SK-N-SH (cell line): ENCODE measurements around the gene NR2F1-AS1. TPM values are rescaled to one million over a fixed set of nuclear protein-coding genes. Genes with fewer than 3 reads are reported as not detected.

Source experiments
- CTCF ChIA-PET: fragments of 300-600, 350-600 bp; formaldehyde crosslinking; extraction: SDS; loops from one replicate; lab custom pipeline; 2021; lab: Yijun Ruan, JAX
- POLR2A ChIA-PET: fragments of 350-600 bp; sonication (Branson Sonifier 250); formaldehyde crosslinking; extraction: SDS; loops from one replicate; lab custom pipeline; 2020; ENCODE audit warnings: antibody characterized with exemption, inconsistent platforms; lab: Yijun Ruan, JAX
- DNase-seq: peaks from one replicate; pipeline ENCODE4 v3.0.0; 2012
- H2AFZ ChIP-seq: fragments of 200-600 bp; sonication (generic); 2 replicates; pipeline ENCODE4 v1.8.1; 2016; ENCODE audit warnings: antibody characterized with exemption, mild to moderate bottlenecking, low read depth
- H3F3A ChIP-seq: fragments of 200-600 bp; sonication (generic); replicated peaks from 2 replicates; pipeline ENCODE3; 2016; ENCODE audit warnings: antibody characterized with exemption, mild to moderate bottlenecking; ENCODE audit not compliant: insufficient read depth
- H3K27ac ChIP-seq, 2 experiments: fragments of 200-500 bp in 1 of 2; fragments of 200-600 bp in 1 of 2; sonication (Bioruptor generic) in 1 of 2; sonication (generic), shearing (Covaris generic) in 1 of 2; 2 replicates each; pipeline versions ENCODE4 v1.5.1 to v1.6.1; 2014 to 2016; ENCODE audit warnings: low read depth in 2 of 2, inconsistent platforms in 1 of 2, low read length in 1 of 2, mild to moderate bottlenecking in 1 of 2, mixed read lengths in 1 of 2
- H3K27me3 ChIP-seq: fragments of 200-600 bp; sonication (generic), shearing (Covaris generic); 2 replicates; pipeline ENCODE4 v1.6.1; 2016; ENCODE audit warnings: mixed run types; ENCODE audit not compliant: insufficient read depth
- H3K36me3 ChIP-seq, 2 experiments: fragments of 200-500 bp in 1 of 2; fragments of 200-600 bp in 1 of 2; sonication (Bioruptor generic) in 1 of 2; sonication (generic) in 1 of 2; replicated peaks in 1 of 2; 2 replicates each; pipeline versions ENCODE3 to v1.5.1; 2014 to 2016; ENCODE audit warnings: low read length in 1 of 2, mild to moderate bottlenecking in 1 of 2; ENCODE audit not compliant: insufficient read depth in 2 of 2, control insufficient read depth in 1 of 2
- H3K4me1 ChIP-seq, 2 experiments: fragments of 200-500 bp in 1 of 2; fragments of 200-600 bp in 1 of 2; sonication (Bioruptor generic) in 1 of 2; sonication (generic), shearing (Covaris generic) in 1 of 2; 2 replicates each; pipeline versions ENCODE4 v1.5.1 to v1.6.1; 2014 to 2016; ENCODE audit warnings: low read depth in 1 of 2, low read length in 1 of 2, mixed run types in 1 of 2; ENCODE audit not compliant: insufficient read depth in 2 of 2, control insufficient read depth in 1 of 2
- H3K4me2 ChIP-seq: fragments of 200-600 bp; sonication (generic), shearing (Covaris generic); 2 replicates; pipeline ENCODE4 v1.6.1; 2017; ENCODE audit warnings: mixed run types
- H3K4me3 ChIP-seq, 2 experiments: fragments of 200-500 bp in 1 of 2; fragments of 200-600 bp in 1 of 2; sonication (Bioruptor generic) in 1 of 2; sonication (generic), shearing (Covaris generic) in 1 of 2; 2 replicates each; pipeline versions ENCODE4 v1.5.1 to v1.8.1; 2014 to 2016; ENCODE audit warnings: low read depth in 2 of 2, inconsistent platforms in 1 of 2, low read length in 1 of 2, mild to moderate bottlenecking in 1 of 2, mixed read lengths in 1 of 2, moderate library complexity in 1 of 2
- H3K79me2 ChIP-seq: fragments of 200-600 bp; sonication (generic); 2 replicates; pipeline ENCODE4 v1.8.1; 2017; ENCODE audit warnings: mild to moderate bottlenecking; ENCODE audit not compliant: insufficient read depth
- H3K9ac ChIP-seq: fragments of 200-600 bp; sonication (generic); 2 replicates; pipeline ENCODE4 v1.6.1; 2017; ENCODE audit warnings: mixed run types
- H3K9me2 ChIP-seq: fragments of 200-600 bp; sonication (generic); 2 replicates; pipeline ENCODE4 v1.6.1; 2017; ENCODE audit warnings: mixed run types
- H3K9me3 ChIP-seq: fragments of 200-600 bp; sonication (generic); 2 replicates; pipeline ENCODE4 v1.6.1; 2017; ENCODE audit warnings: mixed run types, mild to moderate bottlenecking, moderate library complexity
- H4K20me1 ChIP-seq: fragments of 200-600 bp; sonication (generic); 2 replicates; pipeline ENCODE4 v1.6.1; 2017; ENCODE audit warnings: mild to moderate bottlenecking, mixed run types; ENCODE audit not compliant: insufficient read depth
- CHD2 ChIP-seq: fragments of 150-350 bp; IDR thresholded peaks from 2 replicates; pipeline ENCODE4 v1.6.1; 2018; ENCODE audit warnings: low read length; ENCODE audit not compliant: partially characterized antibody
- CTCF ChIP-seq: fragments of 200-600 bp; sonication (generic); IDR thresholded peaks from 2 replicates; pipeline ENCODE4 v1.6.1; 2017; ENCODE audit warnings: antibody characterized with exemption, mild to moderate bottlenecking, moderate library complexity
- EP300 ChIP-seq, 2 experiments: IDR thresholded peaks; 2 replicates each; pipeline versions ENCODE4 v1.4.0 to v1.6.1; 2012; ENCODE audit warnings: borderline replicate concordance in 1 of 2, low read depth in 1 of 2, low read length in 1 of 2
- GATA2 ChIP-seq: sonication (generic); formaldehyde crosslinking; IDR thresholded peaks from 2 replicates; pipeline ENCODE4 v1.5.0; 2020; ENCODE audit warnings: mild to moderate bottlenecking, missing genetic modification reagents
- IRF3 ChIP-seq: fragments of 150-350 bp; IDR thresholded peaks from 2 replicates; pipeline ENCODE4 v1.6.1; 2016; ENCODE audit warnings: mild to moderate bottlenecking, low read depth, low read length
- MXI1 ChIP-seq: IDR thresholded peaks from 2 replicates; pipeline ENCODE4 v1.6.1; 2012; ENCODE audit warnings: mild to moderate bottlenecking, low read depth, low read length, improper control_type of control experiment
- NRF1 ChIP-seq: IDR thresholded peaks from 2 replicates; pipeline ENCODE4 v1.6.1; 2012; ENCODE audit warnings: low read depth, mild to moderate bottlenecking, low read length
- RFX5 ChIP-seq: IDR thresholded peaks from 2 replicates; pipeline ENCODE4 v1.6.1; 2012; ENCODE audit warnings: mild to moderate bottlenecking, improper control_type of control experiment, low read length
- RXRA ChIP-seq: IDR thresholded peaks from 2 replicates; pipeline ENCODE4 v1.4.0; 2012; ENCODE audit warnings: low read depth, mild to moderate bottlenecking, borderline replicate concordance
- SIN3A ChIP-seq: IDR thresholded peaks from 2 replicates; pipeline ENCODE4 v1.6.1; 2012; ENCODE audit warnings: low read depth, mild to moderate bottlenecking, low read length, moderate library complexity, borderline replicate concordance
- TCF12 ChIP-seq: IDR thresholded peaks from 2 replicates; pipeline ENCODE4 v1.4.0; 2012
- YY1 ChIP-seq: IDR thresholded peaks from 2 replicates; pipeline ENCODE4 v1.4.0; 2012; ENCODE audit warnings: low read depth, mild to moderate bottlenecking
- WGBS: methylation state at CpG from one replicate; pipeline ENCODE4 v1.1.6; 2017; ENCODE audit warnings: low lambda C conversion rate; 5-methylcytosine and 5-hydroxymethylcytosine counted together
- polyA plus RNA-seq, 3 experiments: library from polyadenylated mRNA; depleted of rRNA; stranded (reverse); fragments of >200 nt; gene quantifications; 2 replicates each; pipeline ENCODE4 v1.2.3, GENCODE V29; 2012

Gene NR2F1-AS1
- polyA plus RNA-seq, 1 of the 3 experiments (the other 2 are of a cell fraction), result 7.4 TPM

- peaks cover 0 to 15% of the 10 kb centered on the region in 2 experiments; a peak in 2 of 4 replicates for H3K4me1 ChIP-seq
- no peak overlapping the region for H3K27ac ChIP-seq
- H3K4me3 ChIP-seq, result no peak overlapping the region
- WGBS, result 96% methylated on average over 26 of the region's 32 CpGs
- H3K36me3 ChIP-seq, result peaks cover 0 to 11% of the 10 kb centered on the region in 2 experiments
- POLR2A ChIA-PET, result no interaction called here
- H3K27me3 ChIP-seq, result no peaks in the 10 kb centered on the region
- no peaks in the 10 kb centered on the region for H3K9me2 ChIP-seq
- no peak overlapping the region for H2AFZ ChIP-seq
- H3F3A ChIP-seq, result no peaks in the 10 kb centered on the region
- TF ChIP-seq NRF1 (no peak), SIN3A (no peak), RFX5 (no peak), TCF12 (no peak), GATA2 (CRISPR knock-in tag) (no peak), CHD2 (no peak), EP300 (IDR thresholded peaks at IDR 0.05; ENCODE audit: borderline replicate concordance in 1 of 2, low read depth in 1 of 2, low read length in 1 of 2) (no peak), CTCF (no peak), YY1 (no peak), IRF3 (no peak), RXRA (no peak), MXI1 (no peak)
- no peaks in the 10 kb centered on the region for H3K9me3 ChIP-seq
- peaks cover 22% of the 10 kb centered on the region; the same call in 1 of the 2 replicates for H3K79me2 ChIP-seq
- no peaks in the 10 kb centered on the region for H4K20me1 ChIP-seq
- H3K9ac ChIP-seq, result no peak overlapping the region
- H3K4me2 ChIP-seq, result no peak overlapping the region
- no peak for DNase-seq
- CTCF ChIA-PET, result interaction anchor here (1.0 kb wide), 1 partner anchor 9 kb away, joined by 5 read pairs; the partner anchor contains the start of gene NR2F1-AS1
Measured at GRCh38 chr5:93571114-93571949, 9.7 kb downstream of the NR2F1-AS1 start.
